Forelimb muscle (tissue), 1 donor: ENCODE results near the gene MIGA2. TPM values are rescaled to one million over a fixed set of nuclear protein-coding genes. Genes with fewer than 3 reads are reported as not detected.

ENCODE experiments used
- DNase-seq: peaks from one replicate; pipeline ENCODE4 v3.0.0-alpha.2; 2013; ENCODE audit warnings: low read depth
- polyA plus RNA-seq: library from polyadenylated mRNA; unstranded; fragments of 120-200 nt; gene quantifications from one replicate; pipeline ENCODE4 v1.2.1, GENCODE V29; 2013; ENCODE audit not compliant: insufficient read length

MIGA2 gene
- polyA plus RNA-seq, 1 donor, result 15.9 TPM

GRCh38 chr9:129010267-129010975 is 26.0 kb upstream of the MIGA2 start:
- DNase-seq, result no peak

DNA sequence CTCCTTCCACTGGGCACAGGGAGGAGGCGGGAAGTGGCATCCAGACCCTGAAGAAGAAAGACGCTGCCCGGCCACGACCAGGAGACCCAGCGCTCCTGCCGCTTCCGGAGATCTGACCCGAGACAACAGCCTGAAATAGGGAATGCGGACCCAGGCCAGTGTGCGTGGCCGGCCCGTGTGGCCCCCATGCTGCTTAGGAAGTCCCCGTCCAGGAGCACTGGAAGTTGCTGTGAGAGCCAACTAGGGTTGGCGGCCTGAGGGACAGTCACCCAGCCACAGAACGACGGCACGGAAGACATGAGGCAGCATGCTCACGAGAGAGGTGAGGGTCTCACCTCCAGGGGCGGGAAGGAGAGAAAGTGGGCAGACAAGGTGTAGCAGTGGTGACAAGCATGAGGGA is 25.3 kb upstream of the MIGA2 start:
- DNase-seq, result no peak

DNA sequence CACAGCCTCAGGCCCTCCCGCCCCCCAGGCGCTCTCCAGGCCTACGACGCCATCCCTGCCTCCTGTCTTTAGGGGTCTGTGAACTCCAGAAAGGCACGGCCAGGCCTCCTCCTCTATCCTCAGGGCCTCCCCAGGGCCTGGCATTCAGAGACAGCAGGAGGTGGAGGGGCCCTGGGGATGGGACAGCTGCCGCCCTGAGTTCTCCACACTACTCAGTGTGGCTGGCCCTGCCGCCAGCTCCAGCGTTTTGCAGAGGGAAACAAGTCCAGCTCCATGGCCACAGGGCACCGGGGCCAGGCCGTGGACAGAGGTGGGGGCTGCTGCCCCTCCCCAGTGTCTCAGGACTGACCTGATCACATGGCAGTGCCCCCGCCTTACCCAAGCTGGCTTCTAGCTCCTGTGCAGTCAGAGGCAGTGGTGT is 24.7 kb upstream of the MIGA2 start:
- DNase-seq, result no peak

GRCh38 chr9:129012343-129012742 is 24.1 kb upstream of the MIGA2 start:
- DNase-seq, result no peak

DNA sequence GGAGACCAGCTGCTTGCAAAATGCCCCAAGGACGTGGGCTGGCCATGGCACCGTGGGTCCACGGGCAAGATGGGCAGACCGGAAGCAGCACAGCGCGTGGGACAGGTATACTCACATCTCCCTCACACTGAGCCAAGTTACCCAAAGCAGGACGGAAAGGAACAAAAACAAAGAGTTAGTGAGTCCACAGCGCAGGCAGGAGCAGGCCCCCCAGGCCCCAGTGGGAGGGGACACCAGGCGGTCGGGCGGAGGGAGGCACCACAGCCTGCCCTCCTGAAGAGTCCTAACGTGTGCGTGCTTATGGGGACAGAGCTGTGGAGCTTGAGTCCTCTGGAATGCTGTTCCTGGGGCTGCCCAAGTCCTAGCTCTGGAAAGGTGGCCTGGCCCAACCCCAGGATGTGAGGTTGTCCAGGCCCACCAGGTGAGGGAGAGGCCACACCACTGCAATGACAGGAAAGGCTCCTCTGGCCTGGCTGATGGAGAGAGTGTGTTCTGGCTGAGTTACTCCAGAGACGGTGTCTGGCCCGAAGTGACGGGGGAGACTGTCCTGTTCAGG is 23.5 kb upstream of the MIGA2 start:
- no peak for DNase-seq

GRCh38 chr9:129013674-129014073 is 22.8 kb upstream of the MIGA2 start:
- no peak for DNase-seq

DNA sequence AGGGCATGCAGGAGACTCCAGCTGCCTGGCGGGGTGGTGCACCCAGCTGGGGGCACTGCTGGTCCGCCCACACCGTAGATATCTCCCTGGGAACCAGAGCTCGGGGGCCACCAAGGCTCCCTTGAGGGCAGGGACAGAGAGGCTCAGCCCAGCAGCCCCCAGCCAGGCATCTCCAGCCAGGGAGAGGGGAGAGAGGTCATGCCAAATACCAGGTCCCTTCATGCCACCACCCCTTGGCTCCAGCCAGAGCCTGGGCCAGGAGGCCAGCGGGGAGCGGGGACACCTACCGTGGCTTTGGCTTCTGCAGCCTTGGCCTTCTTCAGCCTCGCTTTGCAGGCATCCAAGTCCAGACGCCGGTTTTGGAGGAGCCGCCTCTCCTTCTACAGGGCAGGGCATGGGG is 22.3 kb upstream of the MIGA2 start:
- no peak for DNase-seq

GRCh38 chr9:129014608-129015007 is 21.8 kb upstream of the MIGA2 start:
- DNase-seq, result no peak

GRCh38 chr9:129021091-129021490 is 15.3 kb upstream of the MIGA2 start:
- DNase-seq, result no peak

DNA sequence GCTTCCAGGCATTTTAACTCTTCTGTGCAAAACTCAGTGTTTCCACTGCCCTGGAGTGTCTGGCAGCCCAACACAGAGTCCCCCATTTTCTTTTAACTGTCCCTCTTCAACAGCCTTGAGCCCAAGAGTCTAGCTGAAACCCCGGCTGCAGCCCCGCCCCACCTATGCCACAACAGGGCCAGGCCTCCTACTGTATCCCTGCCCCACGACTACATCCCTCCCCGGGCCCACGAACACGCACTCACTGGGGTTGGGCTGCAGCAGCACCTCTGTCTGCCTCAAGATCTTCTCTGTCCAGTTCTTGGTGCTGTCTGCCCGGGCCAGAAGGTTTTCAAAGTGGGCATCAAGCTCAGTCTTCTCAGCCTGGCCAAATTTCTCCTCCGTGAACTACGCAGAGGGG is 14.4 kb upstream of the MIGA2 start:
- DNase-seq, result no peak

DNA sequence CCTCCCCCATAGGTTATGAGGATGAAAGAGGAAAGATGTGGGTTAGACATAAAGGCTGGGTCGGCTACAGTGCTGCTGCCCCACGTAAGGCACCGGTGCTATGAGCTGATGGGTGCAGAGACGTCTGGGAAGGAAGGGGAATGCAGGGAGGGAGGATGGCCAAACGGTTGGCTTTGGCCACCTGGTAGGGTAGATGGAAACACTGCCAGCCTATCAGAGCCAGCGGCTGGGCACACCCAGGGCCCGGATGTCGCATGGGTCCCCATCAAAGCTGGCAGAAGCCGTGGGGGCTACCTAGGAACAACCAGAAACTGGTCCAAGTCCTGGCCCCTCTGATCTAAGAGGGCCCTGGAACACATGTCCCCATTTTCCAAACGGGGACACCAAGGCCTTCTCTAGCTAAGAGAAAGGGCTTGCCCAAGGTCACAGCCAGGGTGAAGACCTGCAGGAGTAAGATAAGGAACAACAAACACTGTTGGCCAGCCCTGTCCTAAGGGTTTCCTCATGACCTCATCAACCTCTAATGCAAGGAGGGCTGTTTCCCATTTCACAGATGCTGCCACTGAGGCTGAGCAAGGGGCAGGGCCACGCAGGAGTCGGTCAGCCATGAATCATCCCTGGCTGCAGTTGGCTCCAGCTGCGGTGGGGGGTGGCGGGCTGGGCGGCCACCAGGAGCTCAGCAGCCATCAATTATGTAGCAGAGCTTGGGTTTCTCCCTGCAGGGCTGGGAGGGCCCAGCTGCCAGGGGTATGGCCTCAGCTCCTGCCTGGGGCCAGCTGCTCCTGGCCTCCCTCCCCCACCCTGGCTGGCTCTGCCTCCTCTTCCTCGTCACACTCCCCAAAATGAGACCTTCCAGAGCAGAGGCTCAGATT is 13.2 kb upstream of the MIGA2 start:
- DNase-seq, result no peak

- no peak for DNase-seq
Measured at GRCh38 chr9:129023908-129024233, 12.6 kb upstream of the MIGA2 start.

GRCh38 chr9:129026442-129027223 is 9.8 kb upstream of the MIGA2 start:
- no peak for DNase-seq

- DNase-seq, result no peak
Measured at GRCh38 chr9:129027224-129027684, 9.2 kb upstream of the MIGA2 start.

DNA sequence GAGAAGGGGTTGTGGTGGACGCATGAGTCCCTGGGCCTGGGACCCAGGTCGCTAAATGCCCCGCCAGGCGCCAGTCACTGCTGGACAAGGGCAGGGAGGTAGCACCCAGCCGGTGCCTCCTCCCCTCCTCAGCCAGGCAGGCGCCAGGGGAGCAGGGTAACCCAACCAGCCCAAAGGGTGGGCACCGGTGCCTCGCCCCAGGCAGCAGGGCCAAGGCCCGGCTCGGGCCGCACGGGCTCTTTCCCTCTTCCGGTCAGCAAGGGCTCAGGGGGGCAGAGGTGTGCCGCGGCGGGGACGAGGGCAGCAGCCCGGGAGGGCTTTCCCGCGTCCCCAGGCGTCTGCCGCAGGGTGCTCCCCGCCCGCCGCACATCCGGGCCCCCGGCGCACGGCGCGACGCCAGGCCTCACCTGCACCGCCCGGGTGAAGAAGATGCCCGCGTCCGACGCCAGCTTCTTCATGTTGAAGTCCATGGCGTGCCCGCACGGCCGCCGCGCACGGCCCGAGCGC is 8.7 kb upstream of the MIGA2 start:
- no peak for DNase-seq

DNA sequence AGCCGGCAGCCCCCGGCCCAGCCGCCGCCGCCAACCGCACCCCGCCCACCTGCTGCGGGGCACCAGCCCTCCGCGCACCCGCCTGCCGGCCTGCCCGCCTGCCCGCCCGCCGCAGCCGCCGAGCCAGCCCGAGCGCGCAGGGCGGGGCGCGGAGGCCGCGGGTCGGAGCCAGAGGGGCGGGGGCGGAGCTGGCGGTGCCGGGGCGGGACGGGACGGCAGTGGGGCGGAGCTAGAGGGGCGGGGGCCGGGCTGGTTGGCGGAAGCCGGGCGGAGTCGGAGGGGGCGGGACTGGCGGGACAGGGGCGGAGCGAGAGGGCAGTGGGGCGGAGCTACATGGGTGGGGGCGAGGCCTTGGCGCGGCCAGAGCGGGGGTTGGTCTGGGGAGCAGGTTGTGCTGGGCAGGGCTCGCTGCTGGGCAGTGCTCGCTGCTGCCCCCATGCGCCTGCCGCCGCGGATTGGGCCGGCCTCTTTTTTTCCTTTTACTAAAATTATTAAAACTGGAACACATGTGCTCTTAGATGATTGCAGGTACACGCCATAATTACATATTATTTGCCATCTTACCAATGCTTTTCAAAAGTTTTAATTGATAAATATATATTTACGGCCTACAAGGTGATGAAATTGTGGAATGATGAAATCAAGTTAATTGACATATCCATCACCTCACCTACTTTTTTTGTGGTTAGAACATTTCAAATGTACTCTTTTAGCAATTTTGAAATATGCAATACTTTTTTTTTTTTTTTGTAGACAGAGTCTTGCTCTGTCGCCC is 8.0 kb upstream of the MIGA2 start, which contains the start of gene SH3GLB2:
Gene SH3GLB2, minus strand, starts transcription at position 140 of the 775 bp plus-strand sequence. CDS start 177 bp downstream, outside the sequence.
- DNase-seq, result peak; percentile 64

DNA sequence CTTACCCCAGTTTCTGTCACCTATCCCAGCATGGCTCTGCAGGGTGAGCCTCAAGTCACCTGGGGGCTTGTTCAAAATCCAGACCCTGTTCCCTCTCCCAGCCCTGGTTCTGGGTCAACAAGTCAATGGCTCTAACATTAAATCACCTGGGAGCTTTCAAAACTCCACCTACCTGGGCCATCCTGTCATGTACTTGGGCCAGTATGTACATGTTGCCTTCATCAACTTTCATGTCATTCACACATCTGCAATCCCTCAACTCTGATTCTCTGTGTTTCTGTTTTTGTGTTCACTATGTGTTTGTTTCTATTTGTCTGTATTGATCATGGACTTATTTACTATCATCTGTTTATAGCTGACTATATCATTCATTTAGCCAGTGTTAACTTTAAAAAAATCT is 6.2 kb upstream of the MIGA2 start:
- DNase-seq, result no peak

DNA sequence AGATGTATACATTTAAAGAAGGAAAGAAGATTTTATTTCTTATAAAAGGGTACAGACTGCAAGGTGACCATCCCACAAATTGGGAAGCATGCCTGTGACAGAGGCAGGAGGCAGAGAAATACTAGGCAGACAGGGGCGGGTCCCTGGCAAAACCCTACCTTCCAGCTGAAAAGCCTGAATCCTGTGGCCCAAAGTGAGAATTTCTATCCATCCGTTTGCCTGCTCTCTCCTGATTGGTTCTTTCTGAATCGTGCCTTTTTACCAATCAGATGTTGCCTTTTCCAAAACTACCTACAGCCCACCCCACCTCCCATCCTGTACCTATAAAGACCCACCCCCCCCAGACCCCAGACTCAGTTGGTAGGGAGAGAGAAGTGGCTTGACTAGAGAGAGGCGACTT is 4.9 kb upstream of the MIGA2 start:
- DNase-seq, result no peak

DNA sequence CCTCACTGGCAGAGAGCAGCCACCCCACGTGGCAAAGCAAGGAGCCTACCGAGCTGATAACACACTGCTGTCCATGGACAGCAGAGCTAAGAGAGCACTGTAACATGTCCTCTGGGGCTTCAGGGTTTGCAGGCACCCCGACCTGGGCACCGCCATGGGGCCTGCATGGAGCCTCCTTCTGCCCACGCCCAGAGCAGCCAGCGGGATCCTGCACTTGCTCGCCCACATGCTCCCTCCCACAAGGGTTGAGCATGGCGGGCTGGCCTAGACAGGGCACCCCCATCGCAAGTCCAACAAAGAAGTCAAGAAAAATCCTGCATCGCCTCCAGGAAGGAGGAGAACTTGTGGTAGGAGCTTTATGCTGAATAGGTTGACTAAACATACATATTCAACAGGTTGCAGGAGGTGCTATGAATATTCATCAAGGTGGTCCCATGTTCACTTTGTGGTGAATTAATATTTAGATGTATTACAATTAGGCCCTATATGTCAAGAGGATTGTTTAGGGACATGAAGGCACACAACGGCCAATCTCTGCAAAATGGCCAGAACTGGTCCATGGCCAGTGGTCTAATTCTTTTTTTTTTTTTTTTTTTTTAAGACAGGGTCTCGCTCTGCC is 3.8 kb upstream of the MIGA2 start:
- no peak for DNase-seq

DNA sequence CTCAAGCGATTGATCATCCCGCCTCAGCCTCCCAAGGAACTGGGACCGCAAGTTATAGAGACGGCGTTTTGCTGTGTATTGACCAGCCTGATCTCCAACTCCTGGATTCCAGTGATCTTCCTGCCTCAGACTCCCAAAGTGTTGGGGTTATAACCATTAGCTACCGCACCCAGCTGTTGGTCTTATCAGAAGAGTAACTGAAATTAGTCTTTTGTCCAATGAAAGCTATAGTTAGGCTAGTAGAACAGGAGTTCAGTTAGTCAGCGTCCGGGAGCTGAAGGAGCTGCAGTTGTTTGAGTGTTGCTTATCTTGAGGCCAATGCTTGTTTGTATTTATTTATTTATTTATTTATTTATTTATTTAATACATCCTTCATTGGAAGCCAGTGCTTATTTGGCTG is 3.2 kb upstream of the MIGA2 start:
- DNase-seq, result no peak
